ENCODE data around the gene CLCA1. TPM values are rescaled to one million over a fixed set of nuclear protein-coding genes. Genes with fewer than 3 reads are reported as not detected.
A peak's percentile ranks its signal among the peaks of the same experiment; 100 is the strongest.

CLCA1 gene
- total RNA-seq, 1 donor from 2014 or later = not detected

DNA sequence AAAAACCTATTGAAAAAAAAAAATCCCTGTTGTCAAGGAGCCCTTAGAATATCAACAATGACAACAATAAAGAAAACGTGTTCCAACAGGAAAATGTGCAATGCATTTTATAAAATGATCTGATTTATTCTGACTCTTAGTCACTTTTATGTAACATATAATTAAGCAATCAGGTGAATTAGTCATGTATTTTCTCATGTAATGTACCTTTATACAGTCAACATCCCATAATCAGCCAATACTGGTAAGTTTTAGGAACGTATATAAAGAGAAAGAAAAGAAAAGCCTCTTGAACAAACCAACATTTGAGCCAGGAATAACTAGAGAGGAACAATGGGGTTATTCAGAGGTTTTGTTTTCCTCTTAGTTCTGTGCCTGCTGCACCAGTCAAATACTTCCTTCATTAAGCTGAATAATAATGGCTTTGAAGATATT is 78.1 kb downstream of the CLCA1 start, which contains the start of gene CLCA4:
Gene CLCA4 (plus strand): TSS at position 292 of the 435 bp plus-strand sequence. CDS start 42 bp downstream, at position 334.
- peak in 1 of 2 donors; percentile 29 for DNase-seq (ENCODE audit: low read depth in 2 of 2)

DNA sequence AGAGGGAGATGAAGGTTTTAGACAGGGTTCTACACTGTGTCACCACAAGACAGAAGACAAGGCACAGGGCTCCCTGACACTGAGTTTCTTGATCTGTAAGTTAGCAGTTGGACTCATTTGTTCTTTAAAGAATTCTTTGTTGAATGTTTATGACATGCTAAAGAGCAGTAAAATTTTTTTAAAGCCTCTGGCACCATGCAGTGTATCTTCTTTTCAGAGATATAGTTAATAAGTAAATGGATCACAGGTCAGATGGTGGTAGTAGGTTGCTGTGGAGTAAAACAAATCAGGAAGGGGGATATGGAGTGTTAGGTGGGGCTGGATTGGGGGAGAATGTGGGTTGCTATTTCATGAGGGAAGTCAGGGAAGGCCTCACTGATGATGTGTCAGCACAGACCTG is 80.1 kb downstream of the CLCA1 start:
- DNase-seq (ENCODE audit: low read depth in 2 of 2) = no peak

Other genes starting within 250 kb of the CLCA1 start
- gene ODF2L, start 72.6 kb upstream of the CLCA1 start, total RNA-seq = 22.9 and 36.5 TPM in 2 replicates
- not detected in 2 replicates for gene CLCA2, start 44.8 kb upstream of the CLCA1 start, total RNA-seq
- gene CLCA4, start 78.2 kb downstream of the CLCA1 start, total RNA-seq = not detected in 2 replicates
- gene SH3GLB1, start 235.6 kb downstream of the CLCA1 start, total RNA-seq = 34.2 and 36.9 TPM in 2 replicates